ENCODE data around the gene C8G.

C8G gene

DNA sequence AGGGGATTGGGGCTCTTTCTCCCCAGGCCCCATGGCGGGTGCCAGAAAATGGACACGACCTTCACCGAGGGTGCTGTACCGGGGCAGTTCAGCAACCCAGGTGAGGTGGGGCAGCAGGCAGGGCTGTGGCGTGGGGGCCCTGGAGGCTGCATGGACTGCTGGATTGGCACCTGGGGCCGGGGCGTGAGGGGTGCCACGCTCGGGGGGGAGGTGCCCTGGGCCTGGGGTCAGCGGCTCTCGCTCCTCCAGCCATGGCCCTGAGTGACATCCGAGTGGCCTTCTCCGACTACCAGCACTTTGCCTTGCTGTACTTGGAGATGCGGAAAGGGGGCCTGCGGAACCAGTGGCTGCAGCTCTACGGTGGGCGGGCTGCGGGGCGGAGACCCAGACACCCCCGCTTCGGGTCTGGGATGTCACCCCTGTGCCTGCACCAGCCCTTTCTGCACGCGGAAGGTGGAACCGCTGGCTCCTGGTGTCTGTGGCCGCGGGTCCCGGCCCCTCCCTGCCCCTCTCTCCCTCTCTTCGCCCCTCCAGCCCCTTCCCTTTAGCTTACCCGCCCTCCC lies 39.5 kb downstream of the C8G start:
- DNase-seq, result no peak
- H3K27me3 ChIP-seq, result peaks cover 0 to 69% of the 10 kb centered on the region in 2 donors
- peaks cover 0 to 8% (median 2%) of the 10 kb centered on the region in 4 donors for H3K4me1 ChIP-seq
- no peaks in the 10 kb centered on the region for H3K36me3 ChIP-seq
- TF ChIP-seq, protein P1, sequence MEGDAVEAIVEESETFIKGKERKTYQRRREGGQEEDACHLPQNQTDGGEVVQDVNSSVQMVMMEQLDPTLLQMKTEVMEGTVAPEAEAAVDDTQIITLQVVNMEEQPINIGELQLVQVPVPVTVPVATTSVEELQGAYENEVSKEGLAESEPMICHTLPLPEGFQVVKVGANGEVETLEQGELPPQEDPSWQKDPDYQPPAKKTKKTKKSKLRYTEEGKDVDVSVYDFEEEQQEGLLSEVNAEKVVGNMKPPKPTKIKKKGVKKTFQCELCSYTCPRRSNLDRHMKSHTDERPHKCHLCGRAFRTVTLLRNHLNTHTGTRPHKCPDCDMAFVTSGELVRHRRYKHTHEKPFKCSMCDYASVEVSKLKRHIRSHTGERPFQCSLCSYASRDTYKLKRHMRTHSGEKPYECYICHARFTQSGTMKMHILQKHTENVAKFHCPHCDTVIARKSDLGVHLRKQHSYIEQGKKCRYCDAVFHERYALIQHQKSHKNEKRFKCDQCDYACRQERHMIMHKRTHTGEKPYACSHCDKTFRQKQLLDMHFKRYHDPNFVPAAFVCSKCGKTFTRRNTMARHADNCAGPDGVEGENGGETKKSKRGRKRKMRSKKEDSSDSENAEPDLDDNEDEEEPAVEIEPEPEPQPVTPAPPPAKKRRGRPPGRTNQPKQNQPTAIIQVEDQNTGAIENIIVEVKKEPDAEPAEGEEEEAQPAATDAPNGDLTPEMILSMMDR (IDR thresholded peaks at IDR 0.05), result no peak
- no peaks in the 10 kb centered on the region for H3K9me3 ChIP-seq
- intact Hi-C loops (cut with DNase I; ENCODE audit: low total_unique reads), result loop anchor here (5.0 kb wide), 1 partner anchor 32 kb away; the partner anchor contains the start of gene LCN12
- no peak overlapping the region for H3K27ac ChIP-seq
- no peak overlapping the region for H3K4me3 ChIP-seq

DNA sequence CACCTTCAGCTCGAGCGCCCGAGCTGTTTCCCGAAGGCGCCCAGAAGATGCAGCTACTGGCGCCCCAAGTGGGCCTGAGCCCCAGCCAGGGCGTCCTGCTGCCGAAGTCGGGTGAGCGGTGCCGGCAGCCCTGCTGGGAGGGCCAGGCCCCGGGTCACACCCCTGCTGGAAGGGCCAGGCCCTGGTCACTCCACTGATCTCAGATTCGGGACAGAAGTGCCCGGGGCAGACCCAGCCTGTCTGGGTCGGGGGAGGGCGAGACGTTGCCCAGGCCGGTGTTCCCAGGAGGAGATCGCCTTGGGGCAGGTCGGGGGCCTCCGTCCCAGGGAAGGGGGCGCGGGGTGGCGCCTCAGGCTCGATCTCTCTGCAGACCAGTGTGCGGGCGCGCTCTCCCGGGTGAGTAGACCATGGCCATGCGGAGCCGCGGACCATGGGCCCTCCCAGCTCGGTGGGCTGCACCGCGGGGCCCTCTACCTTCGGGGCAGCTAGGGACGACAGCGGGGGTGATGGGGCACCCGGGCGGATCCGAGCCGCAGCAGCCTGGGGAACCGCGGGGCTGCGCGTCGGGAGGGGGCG lies 40.1 kb downstream of the C8G start:
- Histone ChIP-seq H3K27ac (no peak overlapping the region), H3K4me1 (peaks cover 0 to 8% (median 2%) of the 10 kb centered on the region in 4 donors)
- TF ChIP-seq, protein P1 (IDR thresholded peaks at IDR 0.05), result no peak

DNA sequence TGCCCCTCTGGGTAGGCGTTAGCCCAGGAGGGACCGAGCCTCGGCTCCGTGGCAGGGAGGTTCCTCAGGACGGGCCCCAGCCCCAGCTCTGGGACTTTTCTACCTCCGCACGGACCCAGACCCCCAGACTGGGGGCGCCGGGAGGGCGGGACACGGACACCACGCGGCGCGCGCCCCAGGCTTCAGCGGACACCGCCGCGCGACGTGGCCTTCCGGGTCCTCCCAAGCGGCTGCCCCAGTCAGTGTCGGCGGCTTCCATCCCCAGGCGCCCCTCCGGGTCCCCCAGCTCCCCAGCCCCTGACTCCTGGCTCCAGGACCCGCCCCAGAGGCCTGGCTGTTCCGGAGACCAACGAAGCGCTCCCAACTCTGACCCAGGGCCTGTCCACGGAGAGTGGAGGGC lies 40.8 kb downstream of the C8G start:
- H3K9me3 ChIP-seq, result no peaks in the 10 kb centered on the region
- H3K4me3 ChIP-seq, result no peak overlapping the region
- H3K27ac ChIP-seq, result no peak overlapping the region
- TF ChIP-seq, protein P1 (IDR thresholded peaks at IDR 0.05), result no peak
- no peaks in the 10 kb centered on the region for H3K36me3 ChIP-seq
- H3K27me3 ChIP-seq, result peaks cover 0 to 59% of the 10 kb centered on the region in 2 donors
- H3K4me1 ChIP-seq, result peaks cover 0 to 8% (median 2%) of the 10 kb centered on the region in 4 donors
- DNase-seq, result no peak
- intact Hi-C loops (cut with DNase I; ENCODE audit: low total_unique reads), result loop anchor here (5.0 kb wide), 1 partner anchor 34 kb away; the partner anchor contains the start of gene LCN12

More for the DNA sequence above, 40.1 kb downstream of the C8G start:
- no peaks in the 10 kb centered on the region for H3K36me3 ChIP-seq
- peaks cover 0 to 63% of the 10 kb centered on the region in 2 donors for H3K27me3 ChIP-seq
- no peak overlapping the region for H3K4me3 ChIP-seq
- H3K9me3 ChIP-seq, result no peaks in the 10 kb centered on the region
- DNase-seq, result no peak
- intact Hi-C loops (cut with DNase I; ENCODE audit: low total_unique reads), result loop anchor here (5.0 kb wide), 1 partner anchor 33 kb away; the partner anchor contains the start of gene LCN12

DNA sequence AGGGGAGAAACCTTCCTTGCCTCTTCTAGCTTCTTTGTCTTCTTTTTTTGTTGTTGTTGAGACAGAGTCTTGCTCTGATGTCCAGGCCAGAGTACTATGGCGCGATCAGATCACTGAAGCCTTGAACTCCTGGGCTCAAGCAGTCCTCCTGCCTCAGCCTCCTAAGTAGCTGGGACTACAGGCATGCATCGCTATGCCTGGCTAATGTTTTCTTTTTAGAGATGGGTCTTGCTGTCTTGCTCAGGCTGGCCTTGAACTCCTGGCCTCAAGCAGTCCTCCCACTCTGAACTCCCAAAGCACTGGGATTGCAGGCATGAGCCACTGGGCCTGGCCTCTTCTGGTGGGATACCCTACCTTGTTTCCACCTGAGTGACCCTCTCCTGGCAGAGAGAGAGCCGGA lies 43.8 kb downstream of the C8G start:
- intact Hi-C loops (cut with DNase I; ENCODE audit: low total_unique reads), result loop anchor here (5.0 kb wide), 1 partner anchor 37 kb away; the partner anchor contains the start of gene LCN12
- TF ChIP-seq, protein P1 (IDR thresholded peaks at IDR 0.05), result no peak

DNA sequence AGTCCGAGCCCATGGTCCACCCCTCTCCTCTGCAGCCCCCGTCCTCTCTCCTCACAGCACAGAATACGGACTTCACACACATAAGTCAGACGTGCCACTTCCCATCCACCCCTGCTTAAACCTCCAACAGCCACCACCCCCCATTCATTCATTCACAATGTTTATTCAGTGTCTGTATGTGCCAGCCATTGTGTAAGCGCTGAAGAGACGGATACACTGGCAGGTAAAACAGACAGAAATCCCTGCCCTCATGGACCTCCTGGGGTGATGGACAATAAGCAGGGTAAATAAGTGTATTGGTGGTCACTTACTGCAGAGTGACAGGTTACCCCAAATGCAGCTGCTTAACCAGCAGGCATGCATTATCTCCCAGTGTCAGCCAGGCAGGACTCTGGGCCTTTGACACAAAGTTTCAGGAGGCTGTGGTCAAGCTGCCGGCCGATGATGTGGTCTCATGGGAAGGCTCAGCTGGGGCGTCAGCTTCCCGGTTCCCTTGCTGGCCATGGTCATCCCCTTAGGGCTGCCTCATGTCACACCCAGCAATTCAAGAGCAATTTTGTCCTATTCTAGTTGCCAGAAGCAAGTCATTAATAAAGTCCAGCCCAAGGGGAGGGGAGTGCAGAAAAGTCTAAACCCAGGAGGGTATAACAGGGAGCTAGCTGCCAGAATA lies 45.3 kb downstream of the C8G start:
- intact Hi-C loops (cut with DNase I; ENCODE audit: low total_unique reads), result no loop called here
- H3K27me3 ChIP-seq, result peaks cover 0 to 23% of the 10 kb centered on the region in 2 donors
- no peak overlapping the region for H3K27ac ChIP-seq
- H3K4me3 ChIP-seq, result no peak overlapping the region
- TF ChIP-seq, protein P1 (IDR thresholded peaks at IDR 0.05), result no peak
- no peak for DNase-seq
- H3K9me3 ChIP-seq, result no peaks in the 10 kb centered on the region
- no peaks in the 10 kb centered on the region for H3K36me3 ChIP-seq
- peaks cover 0 to 19% (median 14%) of the 10 kb centered on the region in 4 donors for H3K4me1 ChIP-seq

More for the DNA sequence above, 43.8 kb downstream of the C8G start:
- H3K27me3 ChIP-seq, result peaks cover 0 to 29% of the 10 kb centered on the region in 2 donors
- DNase-seq, result no peak
- H3K36me3 ChIP-seq, result no peaks in the 10 kb centered on the region
- peaks cover 0 to 19% (median 10%) of the 10 kb centered on the region in 4 donors for H3K4me1 ChIP-seq
- no peaks in the 10 kb centered on the region for H3K9me3 ChIP-seq
- no peak overlapping the region for H3K27ac ChIP-seq
- H3K4me3 ChIP-seq, result no peak overlapping the region
